Measurements from ENCODE around the gene PTGS1.
A peak's percentile ranks its signal among the peaks of the same experiment; 100 is the strongest.

PTGS1 gene

DNA sequence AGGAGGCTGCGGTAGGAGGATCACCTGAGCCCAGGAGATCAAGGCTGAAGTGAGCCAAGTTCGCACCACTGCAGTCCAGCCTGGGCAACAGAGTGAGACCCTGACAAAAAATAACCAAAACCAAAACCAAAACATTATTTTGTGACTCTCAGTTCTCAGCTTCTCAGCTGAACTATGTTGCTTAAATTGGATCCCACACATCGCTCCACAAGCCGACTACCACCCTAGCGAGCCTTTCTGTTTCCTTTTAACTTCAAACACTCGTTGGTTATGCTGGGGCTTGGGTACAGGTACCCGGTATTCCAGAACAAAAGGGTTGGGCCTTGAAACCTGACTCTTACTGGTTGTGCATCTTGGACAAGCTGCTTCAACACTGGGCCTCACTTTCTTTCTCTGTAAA lies 3.8 kb upstream of the PTGS1 start:
- TF ChIP-seq CTCF (IDR thresholded peaks at IDR 0.05; ENCODE audit: low read depth, low read length): no peak
- no peak overlapping the region for H3K4me3 ChIP-seq (ENCODE audit: low read depth, low read length)

DNA sequence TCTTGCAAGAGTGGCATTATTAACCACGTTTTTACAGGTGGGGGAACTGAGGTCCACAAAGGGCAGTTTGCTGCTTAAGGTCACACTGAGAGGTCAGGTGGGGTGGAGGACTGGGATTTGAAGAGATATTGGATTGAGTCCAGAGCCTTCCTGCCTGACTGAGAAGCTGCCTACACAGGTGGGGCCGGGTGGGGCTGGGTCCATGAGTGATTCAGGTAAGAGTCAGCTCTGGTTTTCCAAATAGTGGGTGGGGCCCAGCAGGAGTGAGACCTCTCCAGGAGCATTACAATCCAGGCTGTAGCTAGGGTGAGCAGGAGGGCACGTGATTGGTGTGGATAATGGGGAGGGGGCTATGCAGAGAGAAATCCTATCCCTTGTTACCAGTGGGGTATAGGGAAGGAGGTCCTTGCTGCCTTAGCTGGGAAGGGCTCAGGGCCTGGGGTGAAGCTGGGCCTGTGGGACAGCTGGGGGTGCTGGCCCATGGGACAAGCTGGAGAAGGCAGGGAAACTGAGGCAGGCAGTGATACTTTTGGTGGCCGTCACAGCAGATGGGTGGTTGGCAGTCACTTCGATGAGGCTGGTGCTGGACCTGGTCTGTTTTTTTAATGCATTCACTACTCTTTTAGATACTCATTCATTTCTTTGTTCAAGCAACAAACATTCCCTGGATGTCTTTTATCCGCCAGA lies 2.9 kb upstream of the PTGS1 start:
- no peak for TF ChIP-seq CTCF (IDR thresholded peaks at IDR 0.05; ENCODE audit: low read depth, low read length)
- no peak overlapping the region for H3K4me3 ChIP-seq (ENCODE audit: low read depth, low read length)

- no peak for TF ChIP-seq CTCF (IDR thresholded peaks at IDR 0.05; ENCODE audit: low read depth, low read length)
- H3K4me3 ChIP-seq (ENCODE audit: low read depth, low read length): no peak overlapping the region
Measured at GRCh38 chr9:122368642-122369041, 2.2 kb upstream of the PTGS1 start.

GRCh38 chr9:122370303-122370702 lies 521 bp upstream of the PTGS1 start:
- TF ChIP-seq CTCF (IDR thresholded peaks at IDR 0.05; ENCODE audit: low read depth, low read length): no peak
- H3K4me3 ChIP-seq (ENCODE audit: low read depth, low read length): peak overlapping the region; percentile 71; the same call in 1 of the 2 replicates

GRCh38 chr9:122371846-122372245 lies 1.0 kb downstream of the PTGS1 start:
- TF ChIP-seq CTCF (IDR thresholded peaks at IDR 0.05; ENCODE audit: low read depth, low read length): no peak
- H3K4me3 ChIP-seq (ENCODE audit: low read depth, low read length): peak overlapping the region; percentile 71

DNA sequence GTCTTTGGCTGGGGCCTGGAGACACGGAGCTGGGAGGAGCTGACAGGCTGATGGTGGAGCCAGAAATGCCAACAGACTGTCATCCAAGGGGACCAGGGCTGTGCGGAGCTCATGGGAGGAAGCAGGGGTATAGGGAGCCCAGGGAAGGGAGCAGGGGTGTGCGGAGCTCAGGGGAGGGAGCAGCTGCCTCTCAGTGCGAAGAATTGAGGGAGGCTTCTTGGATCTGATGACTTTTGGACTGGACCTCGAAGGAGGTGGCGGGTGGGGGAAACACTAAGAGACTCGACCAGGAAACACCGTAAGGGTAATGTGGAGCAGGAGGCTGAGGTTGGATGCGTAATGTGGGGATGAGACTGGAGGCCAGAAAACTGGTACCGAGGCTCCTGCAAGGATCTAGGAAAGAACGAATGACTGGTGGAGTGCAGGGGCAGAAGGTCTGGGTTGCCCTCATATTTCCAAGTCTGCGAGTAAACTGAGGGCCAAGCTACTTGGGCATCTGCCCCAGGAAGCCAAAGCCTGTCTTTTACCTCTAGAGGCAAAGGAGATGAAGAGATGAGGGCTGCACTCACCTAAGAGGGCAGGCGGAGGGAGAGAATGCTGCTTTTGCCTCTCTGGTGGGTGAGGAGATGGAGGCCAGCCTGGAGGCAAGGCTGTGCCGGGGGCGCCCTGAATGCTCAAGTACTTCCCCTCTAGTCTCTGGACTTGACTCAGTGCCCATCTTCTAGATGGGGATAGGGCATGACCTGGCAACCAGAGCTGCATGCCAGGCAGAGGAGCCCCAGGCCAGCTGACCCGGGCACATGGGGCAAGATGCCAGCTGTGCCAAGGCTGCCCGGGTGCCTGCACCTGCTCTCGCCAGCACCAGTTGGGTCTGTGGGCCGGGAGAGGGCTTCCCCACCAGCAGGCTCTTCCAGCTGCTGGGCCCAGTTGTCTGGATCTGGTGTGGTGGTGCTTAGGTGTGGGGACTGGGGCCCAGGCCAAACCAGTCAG lies 2.3 kb downstream of the PTGS1 start:
- no peak overlapping the region for H3K4me3 ChIP-seq (ENCODE audit: low read depth, low read length)
- TF ChIP-seq CTCF (IDR thresholded peaks at IDR 0.05; ENCODE audit: low read depth, low read length): no peak

Measured in WI38 (cell line).